IMR-90 (cell line): Measurements from ENCODE around the gene FAAP20. TPM values are rescaled to one million over a fixed set of nuclear protein-coding genes. Genes with fewer than 3 reads are reported as not detected.

Experiments used
- ATAC-seq: fragments of 200-7000 bp; cut with Tn5 transposase; 2 replicates; pipeline ENCODE4 v1.9.1; 2020; ENCODE audit warnings: low read depth, mild to moderate bottlenecking, moderate library complexity
- BruUV-seq: library from RNA; stranded (reverse); fragments of 400-500 nt; replicated peaks from 2 replicates; lab custom pipeline; 2021; lab: Mats Ljungman, UMichigan
- CTCF ChIA-PET: fragments of 300-600 bp; formaldehyde crosslinking; extraction: SDS; loops from one replicate; lab custom pipeline; 2021; ENCODE audit warnings: antibody characterized with exemption; lab: Yijun Ruan, JAX
- POLR2A ChIA-PET: fragments of 300-600 bp; sonication (Branson Sonifier 250); formaldehyde crosslinking; loops from one replicate; lab custom pipeline; 2022; ENCODE audit warnings: antibody characterized with exemption; ENCODE audit not compliant: unreplicated experiment; lab: Charles Lee
- DNase-seq: peaks from one replicate; pipeline ENCODE4 v3.0.0; 2013
- H2AFZ ChIP-seq: replicated peaks from 2 replicates; pipeline ENCODE3; 2013; ENCODE audit warnings: low read length, mild to moderate bottlenecking; ENCODE audit not compliant: poor library complexity
- H2AK5ac ChIP-seq: 2 replicates; pipeline ENCODE4 v1.6.1; 2013; ENCODE audit warnings: low read depth, low read length, inconsistent platforms
- H2AK9ac ChIP-seq: replicated peaks from 2 replicates; pipeline ENCODE3; 2013; ENCODE audit warnings: mild to moderate bottlenecking, low read depth, low read length, moderate library complexity; ENCODE audit not compliant: poor library complexity
- H2BK120ac ChIP-seq: 2 replicates; pipeline ENCODE4 v1.6.1; 2013; ENCODE audit warnings: low read depth, low read length, inconsistent platforms
- H2BK15ac ChIP-seq: 3 replicates; pipeline ENCODE4 v1.6.1; 2013; ENCODE audit warnings: low read depth, low read length, inconsistent platforms
- H2BK20ac ChIP-seq: 2 replicates; pipeline ENCODE4 v1.6.1; 2013; ENCODE audit warnings: low read depth, mild to moderate bottlenecking, inconsistent platforms, low read length, moderate library complexity
- H2BK5ac ChIP-seq: 2 replicates; pipeline ENCODE4 v1.6.1; 2013; ENCODE audit warnings: mild to moderate bottlenecking, low read depth, low read length, inconsistent platforms; ENCODE audit not compliant: poor library complexity, severe bottlenecking
- H3K14ac ChIP-seq: replicated peaks from 2 replicates; pipeline ENCODE4 v1.6.1; 2013; ENCODE audit warnings: low read depth, low read length, inconsistent platforms
- H3K18ac ChIP-seq: 2 replicates; pipeline ENCODE4 v1.6.1; 2013; ENCODE audit warnings: low read depth, low read length, control low read depth
- H3K23ac ChIP-seq: 2 replicates; pipeline ENCODE4 v1.6.1; 2013; ENCODE audit warnings: low read depth, low read length, inconsistent platforms
- H3K27ac ChIP-seq: 2 replicates; pipeline ENCODE4 v1.5.1; 2013; ENCODE audit warnings: mild to moderate bottlenecking, control low read depth, low read length; ENCODE audit not compliant: insufficient read depth
- H3K27me3 ChIP-seq: 2 replicates; pipeline ENCODE4 v1.6.1; 2013; ENCODE audit warnings: low read length; ENCODE audit not compliant: control insufficient read depth, insufficient read depth
- H3K36me3 ChIP-seq: 2 replicates; pipeline ENCODE4 v1.6.1; 2013; ENCODE audit warnings: low read length, mixed read lengths; ENCODE audit not compliant: control insufficient read depth, insufficient read depth
- H3K4ac ChIP-seq: 2 replicates; pipeline ENCODE4 v1.6.1; 2013; ENCODE audit warnings: low read depth, low read length, inconsistent platforms
- H3K4me1 ChIP-seq: 2 replicates; pipeline ENCODE4 v1.6.1; 2013; ENCODE audit warnings: low read length, mixed read lengths; ENCODE audit not compliant: control insufficient read depth, insufficient read depth
- H3K4me2 ChIP-seq: 2 replicates; pipeline ENCODE4 v1.6.1; 2013; ENCODE audit warnings: low read depth, mild to moderate bottlenecking, control low read depth, low read length, moderate library complexity
- H3K4me3 ChIP-seq: 2 replicates; pipeline ENCODE4 v1.5.1; 2013; ENCODE audit warnings: low read depth, mild to moderate bottlenecking, control low read depth, low read length, moderate library complexity; ENCODE audit not compliant: insufficient read depth
- H3K56ac ChIP-seq: 2 replicates; pipeline ENCODE4 v1.6.1; 2013; ENCODE audit warnings: low read length, inconsistent platforms; ENCODE audit not compliant: insufficient read depth; ENCODE audit errors: extremely low read depth
- H3K79me1 ChIP-seq, 2 experiments: 2 replicates each; pipeline ENCODE4 v1.6.1; 2013; ENCODE audit warnings: low read length in 2 of 2, inconsistent platforms in 1 of 2, low read depth in 1 of 2
- H3K9ac ChIP-seq: 2 replicates; pipeline ENCODE4 v1.6.1; 2013; ENCODE audit warnings: low read depth, low read length, control low read depth
- H3K9me1 ChIP-seq: 2 replicates; pipeline ENCODE4 v1.6.1; 2013; ENCODE audit warnings: low read length, inconsistent platforms; ENCODE audit not compliant: insufficient read depth
- H3K9me3 ChIP-seq: 2 replicates; pipeline ENCODE4 v1.6.1; 2013; ENCODE audit warnings: low read length; ENCODE audit not compliant: control insufficient read depth, insufficient read depth
- H4K20me1 ChIP-seq: 2 replicates; pipeline ENCODE4 v1.6.1; 2013; ENCODE audit warnings: low read length, inconsistent platforms; ENCODE audit not compliant: insufficient read depth
- H4K5ac ChIP-seq: 2 replicates; pipeline ENCODE4 v1.6.1; 2013; ENCODE audit warnings: mild to moderate bottlenecking, low read depth, low read length, control low read depth
- H4K8ac ChIP-seq, 2 experiments: 2 replicates each; pipeline ENCODE4 v1.6.1; 2013; ENCODE audit warnings: low read depth in 2 of 2, low read length in 2 of 2, control low read depth in 1 of 2, inconsistent platforms in 1 of 2
- H4K91ac ChIP-seq: 2 replicates; pipeline ENCODE4 v1.6.1; 2013; ENCODE audit warnings: low read depth, low read length, inconsistent platforms; ENCODE audit not compliant: insufficient read depth
- BHLHE40 ChIP-seq: fragments of 150-350 bp; IDR thresholded peaks from 2 replicates; pipeline ENCODE4 v1.6.1; 2016; ENCODE audit warnings: mild to moderate bottlenecking, low read depth, low read length
- CEBPB ChIP-seq: IDR thresholded peaks from 2 replicates; pipeline ENCODE4 v1.6.1; 2012; ENCODE audit warnings: low read depth, low read length, improper control_type of control experiment
- CHD1 ChIP-seq: IDR thresholded peaks from 2 replicates; pipeline ENCODE4 v1.6.1; 2012; ENCODE audit warnings: low read depth, low read length, improper control_type of control experiment
- FOS ChIP-seq: fragments of 150-350 bp; IDR thresholded peaks from 2 replicates; pipeline ENCODE4 v1.6.1; 2016; ENCODE audit warnings: low read depth, low read length
- MAFK ChIP-seq: IDR thresholded peaks from 2 replicates; pipeline ENCODE4 v1.6.1; 2012; ENCODE audit warnings: low read depth, low read length, improper control_type of control experiment
- MAZ ChIP-seq: IDR thresholded peaks from 2 replicates; pipeline ENCODE4 v1.6.1; 2012; ENCODE audit warnings: low read depth, mild to moderate bottlenecking, low read length, improper control_type of control experiment, moderate library complexity, borderline replicate concordance
- MXI1 ChIP-seq: IDR thresholded peaks from 2 replicates; pipeline ENCODE4 v1.6.1; 2012; ENCODE audit warnings: low read depth, mild to moderate bottlenecking, low read length, moderate library complexity, borderline replicate concordance
- NFE2L2 ChIP-seq: fragments of 150-350 bp; IDR thresholded peaks from 2 replicates; pipeline ENCODE4 v1.6.1; 2016; ENCODE audit warnings: low read depth, mild to moderate bottlenecking, low read length
- RAD21 ChIP-seq: IDR thresholded peaks from 2 replicates; pipeline ENCODE4 v1.6.1; 2012; ENCODE audit warnings: low read length, improper control_type of control experiment
- RCOR1 ChIP-seq: IDR thresholded peaks from 2 replicates; pipeline ENCODE4 v1.6.1; 2012; ENCODE audit warnings: mild to moderate bottlenecking, low read length, improper control_type of control experiment; ENCODE audit not compliant: insufficient replicate concordance
- RFX5 ChIP-seq: IDR thresholded peaks from 2 replicates; pipeline ENCODE4 v1.8.0; 2012; ENCODE audit warnings: low read depth, mild to moderate bottlenecking, low read length, moderate library complexity
- SMC3 ChIP-seq: fragments of 150-350 bp; IDR thresholded peaks from 2 replicates; pipeline ENCODE4 v1.6.1; 2016; ENCODE audit warnings: low read depth, mild to moderate bottlenecking, antibody characterized with exemption, low read length, moderate library complexity
- WGBS, 2 experiments: methylation state at CpG; one replicate each; pipeline versions ENCODE4 v1.1.5 to v1.1.7; 2013; ENCODE audit warnings: missing lambda C conversion rate in 2 of 2; ENCODE audit not compliant: insufficient read length in 1 of 2; ENCODE audit errors: extremely low coverage in 2 of 2; 5-methylcytosine and 5-hydroxymethylcytosine counted together
- dilution Hi-C: fragments of 300-500 bp; cut with HindIII; formaldehyde crosslinking; loops from one replicate; pipeline ENCODE4 v1.14.3; 2018; ENCODE audit warnings: low sequenced_read_pairs; ENCODE audit not compliant: unreplicated experiment
- in situ Hi-C: fragments of 300-500 bp; cut with MboI; formaldehyde crosslinking; loops from 3 replicates; pipeline ENCODE4 v1.14.3; 2019; ENCODE audit warnings: low sequenced_read_pairs, inconsistent platforms, mixed read lengths
- intact Hi-C: fragments of 100-400 bp; cut with micrococcal nuclease; formaldehyde crosslinking; loops from 2 replicates; pipeline ENCODE4 v1.10.0; 2022
- polyA plus RNA-seq, 3 experiments: library from polyadenylated mRNA; depleted of rRNA; stranded (reverse); fragments of >200 nt; gene quantifications; 2 replicates each; pipeline ENCODE4 v1.2.3, GENCODE V29; 2012; ENCODE audit warnings: low replicate concordance in 1 of 3
- total RNA-seq: library from RNA; depleted of rRNA; stranded (reverse); fragments of >200 nt; gene quantifications from 2 replicates; pipeline ENCODE4 v1.2.3, GENCODE V29; 2012
- TF ChIP-seq, protein P1 (sequence below): fragments of 150-350 bp; IDR thresholded peaks from 2 replicates; pipeline ENCODE4 v1.6.1; 2017; ENCODE audit warnings: mild to moderate bottlenecking, antibody characterized with exemption, low read length, low read depth
- TF ChIP-seq, protein P2 (sequence below): conservative IDR thresholded peaks from 2 replicates; pipeline ENCODE4 v1.5.1; 2012; ENCODE audit warnings: mild to moderate bottlenecking, low read depth, low read length, improper control_type of control experiment

FAAP20 gene
- total and polyA plus RNA-seq, 2 of the 4 experiments (the other 2 are of a cell fraction), result 6.5 to 31.5 TPM

DNA sequence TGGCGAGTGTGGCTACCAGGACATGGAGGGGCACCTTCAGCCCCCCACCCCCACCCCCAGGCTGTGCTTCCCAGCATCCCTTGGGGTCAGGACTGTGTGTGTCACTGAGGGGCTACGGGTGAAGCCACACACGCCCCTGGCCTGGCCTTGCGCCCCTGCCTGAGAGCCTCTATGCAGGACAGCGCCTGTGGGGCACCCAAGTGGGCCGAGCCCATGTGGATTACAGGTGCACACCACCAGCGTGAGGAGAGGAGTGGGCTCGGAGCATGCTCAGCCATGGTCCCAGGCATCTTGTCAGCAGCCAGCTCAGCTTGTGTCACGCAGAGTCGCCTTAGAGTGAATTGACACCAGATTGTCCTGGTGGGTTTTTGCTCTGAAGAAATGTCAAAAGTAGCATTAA is 27.9 kb downstream of the FAAP20 start:
- H4K20me1 ChIP-seq, result no peaks in the 10 kb centered on the region
- BruUV-seq, result no TSS peak
- no peak overlapping the region for H3K56ac ChIP-seq
- H2AK9ac ChIP-seq, result no peak overlapping the region
- H3K79me1 ChIP-seq, result no peaks in the 10 kb centered on the region
- no peak overlapping the region for H3K9ac ChIP-seq
- no peak overlapping the region for H3K27ac ChIP-seq
- POLR2A ChIA-PET, result no interaction called here
- peaks cover 12% of the 10 kb centered on the region for H3K27me3 ChIP-seq
- 75% methylated on average over 3 of the region's 10 CpGs; no CpG with 5 or more reads in 1 of the 2 experiments for WGBS, 2 experiments
- H4K8ac ChIP-seq, result no peak overlapping the region
- no peak overlapping the region for H2BK120ac ChIP-seq
- H3K4me1 ChIP-seq, result peaks cover 3% of the 10 kb centered on the region
- H3K4me3 ChIP-seq, result no peak overlapping the region
- H3K18ac ChIP-seq, result no peak overlapping the region
- H4K5ac ChIP-seq, result no peak overlapping the region
- no peak overlapping the region for H3K14ac ChIP-seq
- peaks cover 4% of the 10 kb centered on the region; the same call in 1 of the 2 replicates for H3K9me3 ChIP-seq
- H2BK20ac ChIP-seq, result no peak overlapping the region
- in situ Hi-C loops (no loop called here), dilution Hi-C loops (no loop called here), intact Hi-C loops (no loop called here)
- ATAC-seq, result no peak
- no peak overlapping the region for H4K91ac ChIP-seq
- no peak overlapping the region for H3K23ac ChIP-seq
- no peak overlapping the region for H2BK15ac ChIP-seq
- no peak overlapping the region for H3K4me2 ChIP-seq
- no peak overlapping the region for H2AFZ ChIP-seq
- no peak overlapping the region for H2BK5ac ChIP-seq
- no peaks in the 10 kb centered on the region for H3K36me3 ChIP-seq
- CTCF ChIA-PET, result interaction anchor here (1.4 kb wide), 1 partner anchor 8 kb away, joined by 5 read pairs; no protein-coding TSS in a partner anchor
- no peak overlapping the region for H3K4ac ChIP-seq
- no peak overlapping the region for H2AK5ac ChIP-seq
- DNase-seq, result no peak
- no peaks in the 10 kb centered on the region for H3K9me1 ChIP-seq
- TF ChIP-seq SMC3 (no peak), CEBPB (no peak), MXI1 (no peak), BHLHE40 (no peak), FOS (no peak), RCOR1 (no peak), CHD1 (no peak), RFX5 (no peak), NFE2L2 (no peak), RAD21 (no peak), MAZ (no peak), MAFK (no peak)
- TF ChIP-seq, protein P1, sequence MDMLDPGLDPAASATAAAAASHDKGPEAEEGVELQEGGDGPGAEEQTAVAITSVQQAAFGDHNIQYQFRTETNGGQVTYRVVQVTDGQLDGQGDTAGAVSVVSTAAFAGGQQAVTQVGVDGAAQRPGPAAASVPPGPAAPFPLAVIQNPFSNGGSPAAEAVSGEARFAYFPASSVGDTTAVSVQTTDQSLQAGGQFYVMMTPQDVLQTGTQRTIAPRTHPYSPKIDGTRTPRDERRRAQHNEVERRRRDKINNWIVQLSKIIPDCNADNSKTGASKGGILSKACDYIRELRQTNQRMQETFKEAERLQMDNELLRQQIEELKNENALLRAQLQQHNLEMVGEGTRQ, result no peak
- TF ChIP-seq, protein P2, sequence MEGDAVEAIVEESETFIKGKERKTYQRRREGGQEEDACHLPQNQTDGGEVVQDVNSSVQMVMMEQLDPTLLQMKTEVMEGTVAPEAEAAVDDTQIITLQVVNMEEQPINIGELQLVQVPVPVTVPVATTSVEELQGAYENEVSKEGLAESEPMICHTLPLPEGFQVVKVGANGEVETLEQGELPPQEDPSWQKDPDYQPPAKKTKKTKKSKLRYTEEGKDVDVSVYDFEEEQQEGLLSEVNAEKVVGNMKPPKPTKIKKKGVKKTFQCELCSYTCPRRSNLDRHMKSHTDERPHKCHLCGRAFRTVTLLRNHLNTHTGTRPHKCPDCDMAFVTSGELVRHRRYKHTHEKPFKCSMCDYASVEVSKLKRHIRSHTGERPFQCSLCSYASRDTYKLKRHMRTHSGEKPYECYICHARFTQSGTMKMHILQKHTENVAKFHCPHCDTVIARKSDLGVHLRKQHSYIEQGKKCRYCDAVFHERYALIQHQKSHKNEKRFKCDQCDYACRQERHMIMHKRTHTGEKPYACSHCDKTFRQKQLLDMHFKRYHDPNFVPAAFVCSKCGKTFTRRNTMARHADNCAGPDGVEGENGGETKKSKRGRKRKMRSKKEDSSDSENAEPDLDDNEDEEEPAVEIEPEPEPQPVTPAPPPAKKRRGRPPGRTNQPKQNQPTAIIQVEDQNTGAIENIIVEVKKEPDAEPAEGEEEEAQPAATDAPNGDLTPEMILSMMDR, result no peak
